ENCODE results near the gene KRTAP4-6. TPM values are rescaled to one million over a fixed set of nuclear protein-coding genes. Genes with fewer than 3 reads are reported as not detected.
"Not testable (repeated sequence)": the region's sequence is repeated elsewhere in the genome, so short reads cannot be mapped to it uniquely, and the experiment has no call there.

The KRTAP4-6 gene
- total and polyA plus RNA-seq, 2 of the 13 experiments (the other 11 are each of a cell fraction or from before 2014, with no cell fraction given): not detected

DNA sequence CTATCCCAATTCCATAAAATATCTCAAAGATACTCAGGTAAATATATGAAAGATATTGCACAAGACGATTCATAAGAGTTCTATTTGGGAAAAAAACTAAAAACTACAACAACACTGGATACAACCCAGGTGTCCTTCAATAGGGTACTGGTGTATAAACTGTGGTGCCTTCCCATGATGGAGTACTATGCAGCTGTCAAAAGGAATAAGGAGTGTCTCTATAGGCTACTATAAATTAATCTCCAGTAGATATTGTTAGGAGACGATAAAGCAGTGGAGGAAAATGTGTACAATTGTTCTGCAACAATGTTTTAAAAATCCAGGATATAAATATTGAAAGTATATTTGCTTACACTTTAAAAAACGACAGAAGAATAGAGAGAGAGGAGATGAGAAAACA lies 13.9 kb downstream of the KRTAP4-6 start:
- no peak overlapping the region for H3K4me2 ChIP-seq (ENCODE audit: low read depth, low read length)
- ATAC-seq: no peak
- FAIRE-seq: no peak

DNA sequence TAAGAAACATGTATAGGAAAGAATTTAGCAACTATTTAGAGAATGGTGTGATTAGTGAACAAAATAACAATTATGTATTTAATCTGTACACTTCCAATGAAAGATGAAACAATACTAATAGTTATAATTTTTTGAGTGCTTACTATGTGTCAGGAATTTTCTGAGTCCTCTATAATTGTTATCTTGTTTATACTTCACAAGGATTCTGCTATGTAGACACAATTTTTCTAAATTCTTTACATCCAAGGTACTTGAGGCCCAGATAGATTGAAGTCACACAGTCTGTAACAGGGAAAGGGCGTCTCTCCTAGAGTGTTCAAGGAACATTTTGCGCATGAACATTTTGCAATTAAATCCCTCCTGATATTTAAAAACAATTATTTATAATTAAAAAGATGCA lies 15.3 kb downstream of the KRTAP4-6 start:
- H3K9me3 ChIP-seq (ENCODE audit: low read length): no peaks in the 10 kb centered on the region
- no peaks in the 10 kb centered on the region for H3K4me1 ChIP-seq (ENCODE audit: insufficient read depth, low read length)
- no peaks in the 10 kb centered on the region for H3K79me2 ChIP-seq (ENCODE audit: insufficient read depth, low read length)
- no peak overlapping the region for H3K27ac ChIP-seq (ENCODE audit: extremely low read length, insufficient read depth, low read length)
- ATAC-seq: no peak
- no peak overlapping the region for H3K9ac ChIP-seq (ENCODE audit: insufficient read depth, low read depth, low read length)
- ChIA-PET CTCF (ENCODE audit: low intra/inter-chr PET ratio, low total read pairs) (no interaction called here), POLR2A (no interaction called here)
- WGBS (ENCODE audit: low lambda C conversion rate): 92% methylated on average over 2 of the region's 2 CpGs
- intact Hi-C loops (cut with micrococcal nuclease; ENCODE audit: unreplicated experiment) (no loop called here), in situ Hi-C loops (cut with HindIII; ENCODE audit: extremely low pct_ligation_motif_present, low pct_unique_long_range_greater_than_20kb) (no loop called here)
- no peaks in the 10 kb centered on the region for H3K36me3 ChIP-seq (replicated peaks in 1 of 2; ENCODE audit: control insufficient read depth in 1 of 2, insufficient read depth in 2 of 2, low read length in 2 of 2)
- no peaks in the 10 kb centered on the region for H4K20me1 ChIP-seq (ENCODE audit: insufficient read depth, low read length)
- no TSS peak for BruUV-seq (replicated peaks)
- no peak for FAIRE-seq
- no peaks in the 10 kb centered on the region for H3K27me3 ChIP-seq (ENCODE audit: control insufficient read depth in 1 of 2, insufficient read depth in 2 of 2, low read length in 2 of 2)
- H2AFZ ChIP-seq (ENCODE audit: low read length): no peak overlapping the region
- H3K4me2 ChIP-seq (ENCODE audit: low read depth, low read length): no peak overlapping the region
- TF ChIP-seq ZNF326 (CRISPR knock-in tag; IDR thresholded peaks at IDR 0.05; ENCODE audit: borderline replicate concordance) (no peak), MAFK (conservative IDR thresholded peaks at IDR 0.05 in 1 of 2, IDR thresholded peaks at IDR 0.05 in 1 of 2; ENCODE audit: low read length in 2 of 2) (0 out of 4 replicates have a peak, but pooled peaks of 1 of the 2 experiments have one; percentile 19)
- DNase-seq (ENCODE audit: low spot score): no peak
- H3K4me3 ChIP-seq (replicated peaks in 1 of 3; ENCODE audit: insufficient read depth in 1 of 3, low read depth in 2 of 3, low read length in 3 of 3): no peak overlapping the region

More for the DNA sequence above, 13.9 kb downstream of the KRTAP4-6 start:
- Histone ChIP-seq H3K79me2 (ENCODE audit: insufficient read depth, low read length) (no peaks in the 10 kb centered on the region), H3K4me1 (ENCODE audit: insufficient read depth, low read length) (no peaks in the 10 kb centered on the region), H3K9ac (ENCODE audit: insufficient read depth, low read depth, low read length) (no peak overlapping the region), H4K20me1 (ENCODE audit: insufficient read depth, low read length) (no peaks in the 10 kb centered on the region), H3K9me3 (ENCODE audit: low read length) (no peaks in the 10 kb centered on the region), H3K27ac (ENCODE audit: extremely low read length, insufficient read depth, low read length) (no peak overlapping the region), H3K36me3 (replicated peaks in 1 of 2; ENCODE audit: control insufficient read depth in 1 of 2, insufficient read depth in 2 of 2, low read length in 2 of 2) (no peaks in the 10 kb centered on the region), H2AFZ (ENCODE audit: low read length) (no peak overlapping the region), H3K27me3 (ENCODE audit: control insufficient read depth in 1 of 2, insufficient read depth in 2 of 2, low read length in 2 of 2) (0 out of 5 replicates have a peak, but pooled peaks cover 0 to 2% of the 10 kb centered on the region in 2 experiments), H3K4me3 (replicated peaks in 1 of 3; ENCODE audit: insufficient read depth in 1 of 3, low read depth in 2 of 3, low read length in 3 of 3) (no peak overlapping the region)
- ChIA-PET CTCF (ENCODE audit: low intra/inter-chr PET ratio, low total read pairs) (no interaction called here), POLR2A (no interaction called here)
- in situ Hi-C loops (cut with HindIII; ENCODE audit: extremely low pct_ligation_motif_present, low pct_unique_long_range_greater_than_20kb): no loop called here
- no TSS peak for BruUV-seq (replicated peaks)
- no peak for TF ChIP-seq ZBTB8A (CRISPR knock-in tag; IDR thresholded peaks at IDR 0.05; ENCODE audit: borderline replicate concordance, low read depth)
- TF ChIP-seq, protein P1, sequence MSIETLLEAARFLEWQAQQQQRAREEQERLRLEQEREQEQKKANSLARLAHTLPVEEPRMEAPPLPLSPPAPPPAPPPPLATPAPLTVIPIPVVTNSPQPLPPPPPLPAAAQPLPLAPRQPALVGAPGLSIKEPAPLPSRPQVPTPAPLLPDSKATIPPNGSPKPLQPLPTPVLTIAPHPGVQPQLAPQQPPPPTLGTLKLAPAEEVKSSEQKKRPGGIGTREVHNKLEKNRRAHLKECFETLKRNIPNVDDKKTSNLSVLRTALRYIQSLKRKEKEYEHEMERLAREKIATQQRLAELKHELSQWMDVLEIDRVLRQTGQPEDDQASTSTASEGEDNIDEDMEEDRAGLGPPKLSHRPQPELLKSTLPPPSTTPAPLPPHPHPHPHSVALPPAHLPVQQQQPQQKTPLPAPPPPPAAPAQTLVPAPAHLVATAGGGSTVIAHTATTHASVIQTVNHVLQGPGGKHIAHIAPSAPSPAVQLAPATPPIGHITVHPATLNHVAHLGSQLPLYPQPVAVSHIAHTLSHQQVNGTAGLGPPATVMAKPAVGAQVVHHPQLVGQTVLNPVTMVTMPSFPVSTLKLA (IDR thresholded peaks at IDR 0.05): no peak
- TF ChIP-seq CHD4 (IDR thresholded peaks at IDR 0.05; ENCODE audit: borderline replicate concordance, low read length): no peak
- TF ChIP-seq KDM1A (CRISPR knock-in tag; IDR thresholded peaks at IDR 0.05): no peak
- no peak for DNase-seq (ENCODE audit: low spot score)
- intact Hi-C loops (cut with micrococcal nuclease; ENCODE audit: unreplicated experiment): no loop called here
- 22% methylated on average over 3 of the region's 3 CpGs for WGBS (ENCODE audit: low lambda C conversion rate)

GRCh38 chr17:41123991-41124371 lies 16.4 kb downstream of the KRTAP4-6 start, which contains the start of gene KRTAP4-12:
KRTAP4-12 (minus strand) TSS chr17:41124182; CDS start chr17:41124122, 60 bp downstream.
- H3K9ac ChIP-seq (ENCODE audit: insufficient read depth, low read depth, low read length); BruUV-seq (replicated peaks); CTCF ChIA-PET (ENCODE audit: low intra/inter-chr PET ratio, low total read pairs); H3K9me3 ChIP-seq (ENCODE audit: low read length); H3K36me3 ChIP-seq (replicated peaks in 1 of 2; ENCODE audit: control insufficient read depth in 1 of 2, insufficient read depth in 2 of 2, low read length in 2 of 2); H2AFZ ChIP-seq (ENCODE audit: low read length); DNase-seq (ENCODE audit: low spot score); H4K20me1 ChIP-seq (ENCODE audit: insufficient read depth, low read length); H3K27me3 ChIP-seq (ENCODE audit: control insufficient read depth in 1 of 2, insufficient read depth in 2 of 2, low read length in 2 of 2); H3K4me3 ChIP-seq (replicated peaks in 1 of 3; ENCODE audit: insufficient read depth in 1 of 3, low read depth in 2 of 3, low read length in 3 of 3); H3K4me2 ChIP-seq (ENCODE audit: low read depth, low read length); POLR2A ChIA-PET; H3K27ac ChIP-seq (ENCODE audit: extremely low read length, insufficient read depth, low read length); in situ Hi-C loops (cut with HindIII; ENCODE audit: extremely low pct_ligation_motif_present, low pct_unique_long_range_greater_than_20kb); FAIRE-seq; H3K4me1 ChIP-seq (ENCODE audit: insufficient read depth, low read length); ATAC-seq; H3K79me2 ChIP-seq (ENCODE audit: insufficient read depth, low read length); intact Hi-C loops (cut with micrococcal nuclease; ENCODE audit: unreplicated experiment): not testable (repeated sequence)
- WGBS (ENCODE audit: low lambda C conversion rate): 6% methylated on average over 1 of the region's 3 CpGs
